Gastroesophageal sphincter (tissue), 3 donors: ENCODE results near the gene SLC9A4.

Source experiments
- CTCF ChIP-seq, 4 experiments: fragments of 200-600 bp in 2 of 4; fragments of 450-650 bp in 2 of 4; sonication (generic) in 1 of 4; IDR thresholded peaks; one replicate each; pipeline ENCODE4 v1.5.1; 2017 to 2019; ENCODE audit warnings: antibody characterized with exemption in 4 of 4, mild to moderate bottlenecking in 2 of 4, moderate library complexity in 2 of 4
- EP300 ChIP-seq: sonication (generic); formaldehyde crosslinking; IDR thresholded peaks from one replicate; pipeline ENCODE4 v1.6.1; 2017; ENCODE audit warnings: antibody characterized with exemption, mild to moderate bottlenecking
- POLR2A ChIP-seq, 2 donors: fragments of 450-650 bp; IDR thresholded peaks; one replicate each; pipeline ENCODE4 v1.6.1; 2017; ENCODE audit warnings: antibody characterized with exemption in 2 of 2, mild to moderate bottlenecking in 2 of 2, moderate library complexity in 1 of 2
- POLR2AphosphoS5 ChIP-seq: sonication (generic); formaldehyde crosslinking; IDR thresholded peaks from one replicate; pipeline ENCODE4 v1.6.1; 2017; ENCODE audit warnings: antibody characterized with exemption

DNA sequence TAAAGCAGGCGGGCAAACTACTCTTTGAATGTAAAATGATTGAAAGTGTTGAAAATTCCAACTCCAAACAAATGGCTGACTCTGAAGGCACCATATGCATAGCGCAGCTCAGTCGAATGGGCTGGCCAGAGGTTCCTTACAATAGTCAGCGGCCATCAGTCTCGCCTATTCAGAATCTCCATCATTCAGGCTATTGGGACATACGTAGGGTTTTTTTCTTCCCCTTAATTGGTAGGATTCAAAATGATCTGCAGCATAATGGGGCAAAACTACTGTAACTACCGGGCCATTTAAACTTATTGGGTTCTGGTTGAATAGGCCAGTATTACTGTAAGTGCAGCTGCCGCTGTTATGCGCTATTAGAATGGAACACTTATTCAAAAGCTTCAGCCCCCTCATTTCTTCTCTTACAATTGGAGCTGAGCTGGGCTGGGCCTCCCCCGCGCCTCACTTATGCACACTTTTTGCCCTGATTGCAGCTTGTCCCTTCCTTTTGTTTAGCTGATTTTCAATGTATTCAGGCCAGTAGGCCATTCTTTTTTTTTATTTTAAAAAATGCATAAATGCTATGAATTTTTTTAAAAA lies 40.4 kb downstream of the SLC9A4 start:
- TF ChIP-seq POLR2AphosphoS5 = no peak
- TF ChIP-seq CTCF (IDR thresholded peaks at IDR 0.05) = no peak
- TF ChIP-seq POLR2A (IDR thresholded peaks at IDR 0.05) = no peak
- no peak for TF ChIP-seq EP300
